ENCODE results near the gene EDEM1.
A peak's percentile ranks its signal among the peaks of the same experiment; 100 is the strongest.
"Not testable (repeated sequence)": the region's sequence is repeated elsewhere in the genome, so short reads cannot be mapped to it uniquely, and the experiment has no call there.

EDEM1 gene

DNA sequence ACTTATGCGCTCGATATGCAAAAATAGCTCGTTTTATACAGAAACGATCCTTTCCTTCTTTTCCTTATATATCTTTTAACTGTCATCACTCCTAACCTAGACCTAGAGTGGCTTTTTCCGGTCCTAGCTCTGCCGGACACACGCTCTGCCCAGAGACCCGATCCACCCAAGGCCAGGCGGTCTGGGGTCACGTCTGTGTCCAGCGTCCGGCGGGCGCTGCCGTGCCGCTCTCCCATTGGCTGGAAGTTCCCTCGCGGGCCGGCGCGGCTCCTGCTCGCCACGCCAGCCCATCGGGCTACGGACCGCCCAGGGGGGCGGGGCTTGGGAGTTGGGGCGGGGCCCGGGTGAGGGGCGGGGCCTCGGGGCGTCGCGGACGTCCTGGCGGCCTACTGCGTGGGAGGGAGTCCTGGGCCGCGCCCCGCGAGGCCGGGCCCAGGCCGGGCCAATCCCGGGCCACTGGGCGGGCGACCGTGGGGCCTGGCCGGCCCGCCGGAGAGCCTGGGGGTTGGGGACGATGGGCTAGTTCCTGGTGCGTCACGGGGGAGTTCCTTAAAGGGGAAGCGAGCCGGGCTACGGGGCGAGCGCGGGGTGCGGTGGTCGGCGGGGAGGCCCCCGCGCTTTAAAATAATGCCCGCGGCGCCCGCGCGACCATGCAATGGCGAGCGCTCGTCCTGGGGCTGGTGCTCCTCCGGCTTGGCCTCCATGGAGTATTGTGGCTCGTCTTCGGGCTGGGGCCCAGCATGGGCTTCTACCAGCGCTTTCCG, at the start of gene EDEM1:
EDEM1 (plus strand) TSS at position 552 of the 764 bp plus-strand sequence; CDS start at position 651, 99 bp downstream.
- DNase-seq, result peak; percentile 98 to 100

DNA sequence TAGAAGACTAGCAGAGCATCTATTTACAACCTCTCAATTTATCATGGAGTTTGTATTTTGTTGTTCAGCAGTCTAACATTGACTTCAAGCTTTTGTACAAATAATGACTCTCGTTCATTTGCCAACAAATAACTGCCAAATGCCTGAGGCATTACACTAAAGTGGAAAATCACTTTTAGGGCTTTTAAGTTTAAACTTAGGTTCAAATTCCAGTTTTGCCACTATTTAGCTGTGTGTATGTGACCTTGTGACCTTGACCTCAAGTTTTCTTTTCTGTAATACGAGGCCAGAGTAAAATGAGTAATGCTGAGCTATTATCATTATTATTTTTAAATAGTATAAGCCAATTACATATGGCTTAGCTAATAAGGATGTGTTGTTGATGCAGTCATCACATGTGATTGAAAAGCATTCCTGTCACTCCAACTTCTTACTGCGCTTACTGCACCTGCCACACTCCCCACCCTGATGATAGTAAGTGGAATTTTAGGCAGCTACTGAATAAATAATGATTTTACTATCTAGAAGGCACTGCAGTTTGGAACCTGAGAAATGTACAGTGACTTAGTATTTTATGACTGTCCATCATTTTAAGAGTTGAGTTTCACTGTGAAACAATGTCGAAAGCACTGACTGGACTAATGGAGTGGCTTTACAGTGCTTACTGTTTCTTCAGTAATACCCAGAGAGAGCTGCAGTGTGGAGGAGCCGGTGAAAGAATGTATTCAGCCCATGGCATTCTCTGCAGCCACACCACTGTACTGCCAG, 49.1 kb upstream of the EDEM1 start:
- DNase-seq, result no peak

DNA sequence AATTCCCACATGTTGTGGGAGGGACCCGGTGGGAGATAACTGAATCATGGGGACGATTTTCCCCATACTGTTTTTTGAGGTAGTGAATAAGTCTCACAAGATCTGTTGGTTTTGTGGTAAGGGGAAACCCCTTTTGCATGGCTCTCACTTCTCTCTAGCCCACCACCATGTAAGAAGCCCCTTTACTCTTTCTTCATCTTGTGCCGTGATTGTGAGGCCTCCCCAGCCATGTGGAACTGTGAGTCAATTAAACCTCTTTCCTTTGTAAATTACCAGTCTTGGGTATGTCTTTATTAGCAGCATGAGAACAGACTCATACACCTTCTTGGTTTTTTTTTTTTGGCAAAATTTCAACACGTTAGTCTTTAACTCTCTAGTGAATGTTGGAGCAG, 47.3 kb upstream of the EDEM1 start:
- DNase-seq, result no peak

DNA sequence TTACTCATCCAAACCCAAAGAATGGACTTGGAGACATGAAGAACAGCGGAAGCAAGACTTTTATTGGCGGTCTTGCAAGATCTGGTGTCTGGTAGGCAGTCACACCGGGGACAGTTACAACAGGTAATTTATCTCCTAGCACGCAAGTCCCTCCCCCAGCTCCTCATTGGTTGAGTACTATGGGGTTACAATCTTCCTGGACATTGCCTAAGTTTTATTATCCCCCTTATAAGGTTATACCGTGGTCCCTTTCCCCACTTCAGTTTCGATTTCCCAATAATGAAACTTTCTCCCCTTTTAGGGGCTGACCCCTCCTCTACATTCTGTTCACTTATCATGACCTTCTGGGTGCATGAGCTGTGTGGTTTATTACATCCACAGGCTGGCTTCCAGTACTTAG, 46.7 kb upstream of the EDEM1 start:
- DNase-seq, result no peak

DNA sequence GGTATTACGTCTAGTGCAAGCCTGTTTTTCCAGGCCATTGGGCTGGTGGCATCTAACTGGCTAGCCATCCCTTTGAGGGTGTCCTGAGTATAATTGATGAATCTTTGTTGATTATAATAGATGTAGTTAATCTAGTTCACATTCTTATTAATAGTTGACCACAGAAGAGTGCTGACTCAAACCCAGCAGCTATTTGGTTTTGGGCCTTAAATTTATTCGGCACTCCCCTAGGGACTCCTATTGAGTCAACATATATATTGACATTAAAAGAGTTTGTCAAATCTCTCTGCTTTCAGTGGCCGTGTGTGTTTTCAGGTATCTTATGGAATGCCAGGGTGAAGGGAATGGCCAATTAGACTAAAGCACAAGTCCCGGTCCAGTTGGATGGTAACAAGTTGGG, 45.7 kb upstream of the EDEM1 start:
- no peak for DNase-seq

DNA sequence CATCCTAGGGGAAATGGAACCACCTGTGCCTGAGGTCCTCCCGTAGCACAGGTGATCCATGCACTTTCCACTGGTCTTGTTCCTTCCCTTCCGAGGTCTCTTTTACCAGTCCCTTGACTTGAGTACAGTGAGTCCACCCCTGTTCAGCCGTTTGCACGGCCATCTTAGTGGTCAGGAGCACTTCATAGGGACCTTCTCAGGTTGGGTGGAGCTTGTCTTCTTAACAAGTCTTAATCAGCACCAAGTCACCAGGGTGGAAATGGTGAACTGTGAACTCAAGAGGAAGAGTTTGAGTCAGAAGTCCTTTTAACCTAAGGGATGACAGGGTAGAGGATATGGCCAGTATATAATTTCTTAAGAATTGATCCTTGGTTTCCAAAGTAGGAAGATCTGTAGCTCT, 44.0 kb upstream of the EDEM1 start:
- no peak for DNase-seq

DNA sequence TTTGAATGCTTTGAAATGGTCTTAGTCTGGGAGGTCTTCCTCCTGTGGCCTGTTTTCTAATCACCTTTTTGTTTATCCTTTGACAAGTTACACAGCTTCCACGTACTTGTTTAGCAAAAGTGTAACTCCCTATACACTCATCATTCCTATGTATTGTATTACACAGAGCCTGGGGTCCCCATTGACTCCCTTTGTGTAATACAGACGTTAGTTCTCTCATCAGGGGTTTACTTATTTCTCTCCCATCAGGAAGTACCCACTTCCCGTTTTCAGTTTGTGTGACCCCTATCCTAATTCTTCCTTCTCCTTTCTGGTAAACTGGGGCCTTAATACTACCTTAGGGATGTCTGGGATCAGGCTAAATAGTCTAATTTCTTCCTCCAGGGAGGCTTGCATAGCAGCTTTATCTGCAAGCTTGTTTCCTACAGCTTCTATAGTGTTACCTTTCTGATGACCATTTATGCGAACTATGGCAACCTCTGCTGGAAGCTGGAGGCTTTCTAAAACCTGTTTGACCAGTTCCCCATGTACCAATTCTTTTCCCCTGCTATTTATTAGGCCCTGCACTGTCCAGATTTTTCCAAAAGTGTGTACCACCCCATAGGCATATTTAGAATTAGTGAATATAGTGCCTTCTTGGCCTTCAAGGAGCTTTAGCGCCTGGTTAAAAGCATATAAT, 43.1 kb upstream of the EDEM1 start:
- no peak for DNase-seq

DNA sequence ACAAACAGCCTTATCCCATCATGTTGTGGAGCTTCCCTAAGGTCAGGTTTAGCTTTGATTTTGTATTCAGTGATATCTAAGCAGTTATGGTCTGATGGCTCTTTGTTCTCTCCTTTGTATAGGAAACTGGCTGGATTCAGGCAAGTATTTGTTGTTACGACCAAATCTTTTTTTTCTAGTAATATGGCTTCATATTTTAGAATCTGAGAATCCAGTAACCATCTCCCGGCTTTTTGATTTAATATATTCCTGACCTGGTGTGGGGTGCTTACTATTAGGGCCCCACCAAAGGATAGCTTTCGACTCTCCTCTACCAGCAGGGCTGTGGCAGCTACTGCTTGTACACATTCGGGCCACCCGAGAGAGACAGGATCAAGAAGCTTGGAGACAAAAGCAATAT, 42.4 kb upstream of the EDEM1 start:
- no peak for DNase-seq

DNA sequence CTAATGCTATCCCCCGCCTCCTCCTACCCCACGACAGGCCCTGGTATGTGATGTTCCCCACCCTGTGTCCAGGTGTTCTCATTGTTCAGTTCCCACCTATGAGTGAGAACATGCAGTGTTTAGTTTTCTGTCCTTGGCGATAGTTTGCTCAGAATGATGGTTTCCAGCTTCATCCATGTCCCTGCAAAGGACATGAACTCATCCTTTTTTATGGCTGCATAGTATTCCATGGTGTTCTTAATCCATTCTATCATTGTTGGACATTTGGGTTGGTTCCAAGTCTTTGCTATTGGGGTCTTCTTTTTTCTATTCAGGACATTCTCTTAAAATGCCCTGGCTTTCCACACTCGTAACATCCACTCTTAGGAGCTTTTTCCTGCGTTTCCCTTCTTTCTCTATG, 40.4 kb upstream of the EDEM1 start:
- not testable (repeated sequence) for DNase-seq

DNA sequence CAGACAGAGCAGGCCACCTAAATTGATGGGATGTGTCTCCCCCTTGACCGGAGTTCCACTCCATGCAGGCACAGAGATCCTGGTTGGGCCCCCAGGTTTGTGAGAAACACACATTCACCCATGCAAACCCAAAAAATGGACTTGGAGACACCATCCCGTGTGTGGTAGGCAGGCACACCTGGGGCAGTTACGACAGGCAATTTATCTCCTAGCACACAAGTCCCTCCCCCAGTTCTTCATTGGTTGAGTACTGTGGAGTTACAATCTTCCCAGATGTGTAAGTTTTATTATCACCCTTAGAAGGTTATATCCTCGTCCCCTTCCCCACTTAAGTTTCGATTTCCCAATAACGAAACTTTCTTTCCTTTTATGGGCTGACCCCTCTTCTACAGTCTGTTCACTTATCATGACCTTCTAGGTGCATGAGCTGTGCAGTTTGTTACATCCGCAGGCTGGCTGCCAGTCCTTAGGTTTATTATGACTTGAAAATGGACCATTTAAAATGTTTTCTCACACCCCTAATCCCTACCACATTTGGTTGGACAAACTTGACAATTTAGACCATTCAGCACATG, 38.1 kb upstream of the EDEM1 start:
- DNase-seq, result no peak

DNA sequence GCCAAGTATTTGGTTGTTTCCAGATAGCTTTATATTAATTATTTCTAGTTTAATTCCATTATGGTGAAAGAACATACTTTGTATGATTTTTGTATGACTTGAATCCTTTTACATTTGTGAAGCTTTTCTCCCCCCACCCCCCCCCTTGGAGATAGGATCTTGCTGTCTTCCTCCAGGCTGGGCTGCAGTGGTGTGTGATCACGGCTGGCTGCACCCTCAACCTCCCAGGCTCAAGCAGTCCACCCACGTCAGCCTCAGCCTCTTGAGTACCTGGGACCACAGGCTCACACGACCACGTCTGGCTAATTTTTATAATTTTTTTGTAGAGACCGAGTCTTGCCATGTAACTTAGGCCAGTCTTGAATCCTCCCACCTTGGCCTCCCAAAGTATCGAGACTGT, 35.9 kb upstream of the EDEM1 start:
- DNase-seq, result no peak

DNA sequence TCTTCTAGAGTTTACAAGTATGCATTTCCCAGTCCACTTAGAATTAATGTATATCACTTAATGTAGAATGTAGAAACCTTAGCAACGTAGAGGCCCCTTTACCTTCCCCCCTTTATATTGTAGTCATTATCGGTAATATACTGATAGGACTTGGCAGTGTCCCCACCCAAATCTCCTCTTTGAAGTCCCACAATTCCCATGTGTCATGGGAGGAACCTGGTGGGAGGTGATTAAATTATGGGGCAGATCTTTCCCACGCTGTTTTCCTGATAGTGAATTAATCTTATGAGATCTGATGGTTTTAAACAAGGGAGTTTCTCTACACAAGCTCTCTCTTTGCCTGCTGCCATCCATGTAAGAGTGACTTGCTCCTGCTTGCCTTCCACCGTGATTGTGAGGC, 34.4 kb upstream of the EDEM1 start:
- DNase-seq, result no peak

DNA sequence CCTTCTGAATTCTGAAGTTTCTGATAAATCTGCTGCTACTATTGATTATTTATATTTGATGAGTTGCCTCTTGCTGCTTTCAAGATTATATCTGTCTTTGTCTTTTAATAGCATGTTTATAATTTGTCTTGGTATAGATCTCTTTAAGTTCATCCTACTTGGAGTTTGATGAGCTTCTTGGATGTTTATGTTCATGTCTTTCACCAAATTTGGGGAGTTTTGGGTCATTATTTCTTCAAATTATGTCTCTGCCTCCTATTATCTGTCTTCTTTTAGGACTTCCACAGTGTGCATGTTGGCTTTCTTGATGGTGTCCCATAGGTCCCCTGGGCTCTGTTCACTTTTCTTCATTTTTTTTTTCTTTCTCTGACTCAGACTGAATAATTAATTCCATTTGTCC, 32.3 kb upstream of the EDEM1 start:
- DNase-seq, result no peak

DNA sequence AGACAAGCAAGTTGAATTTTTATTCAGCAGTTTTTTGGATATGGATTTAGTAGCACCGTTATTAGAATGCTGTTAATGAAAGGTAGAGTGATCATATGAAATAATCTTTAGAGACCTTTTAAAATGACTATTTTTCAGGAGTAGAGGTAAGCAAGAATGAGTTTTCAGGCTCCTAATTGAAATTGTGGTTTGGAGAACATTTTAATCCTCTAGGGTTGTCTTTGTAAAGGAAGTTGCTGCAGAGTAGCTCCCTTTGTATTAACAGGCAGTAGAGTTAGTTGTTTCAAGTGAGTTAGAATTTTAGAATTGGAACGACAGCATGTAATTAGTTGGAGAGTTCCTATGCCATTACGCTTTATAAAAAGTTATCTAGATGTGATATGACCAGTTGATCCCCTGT, 27.2 kb upstream of the EDEM1 start:
- DNase-seq, result no peak

DNA sequence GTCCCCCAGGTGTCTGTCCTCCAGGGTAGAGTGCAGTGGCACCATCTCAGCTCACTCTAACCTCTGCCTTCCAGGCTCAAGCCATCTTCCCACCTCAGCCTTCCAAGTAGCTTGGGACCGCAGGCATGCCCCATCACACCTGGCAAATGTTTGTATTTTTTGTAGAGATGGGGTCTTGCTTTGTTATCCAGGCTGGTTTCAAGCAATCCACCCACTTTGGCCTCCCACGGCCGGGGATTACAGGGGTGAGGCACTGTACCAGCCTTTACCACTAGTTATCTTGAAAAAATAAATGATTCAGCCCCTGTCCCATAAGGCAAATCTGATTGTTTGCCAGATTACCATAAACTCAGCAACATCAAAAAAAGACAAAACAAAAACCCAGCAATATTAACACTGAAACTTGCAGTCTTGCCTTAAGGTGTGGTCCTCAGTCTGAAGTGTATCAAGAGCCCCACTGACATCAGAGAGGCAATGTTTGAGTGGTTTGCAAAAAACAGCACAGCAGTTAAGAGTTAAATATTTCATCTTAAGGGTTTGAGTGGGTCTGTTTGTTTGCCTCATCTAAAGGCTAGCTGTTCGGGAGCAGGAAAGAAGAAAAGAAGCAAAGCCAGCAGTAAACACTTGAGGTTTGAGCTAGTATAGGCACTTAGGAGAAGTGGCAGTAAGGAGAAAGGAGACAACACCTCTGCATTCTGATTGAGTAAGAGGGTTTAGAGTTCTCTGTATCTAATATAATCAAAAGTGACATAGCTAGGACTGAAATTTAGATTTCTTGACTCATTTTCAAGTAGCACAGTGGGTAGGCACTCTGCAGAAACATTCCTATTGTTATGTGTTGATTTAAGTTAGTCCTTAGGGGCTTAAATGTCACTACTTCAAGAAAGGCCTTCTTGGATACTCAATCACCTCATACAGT, 26.3 kb upstream of the EDEM1 start:
- DNase-seq, result no peak

DNA sequence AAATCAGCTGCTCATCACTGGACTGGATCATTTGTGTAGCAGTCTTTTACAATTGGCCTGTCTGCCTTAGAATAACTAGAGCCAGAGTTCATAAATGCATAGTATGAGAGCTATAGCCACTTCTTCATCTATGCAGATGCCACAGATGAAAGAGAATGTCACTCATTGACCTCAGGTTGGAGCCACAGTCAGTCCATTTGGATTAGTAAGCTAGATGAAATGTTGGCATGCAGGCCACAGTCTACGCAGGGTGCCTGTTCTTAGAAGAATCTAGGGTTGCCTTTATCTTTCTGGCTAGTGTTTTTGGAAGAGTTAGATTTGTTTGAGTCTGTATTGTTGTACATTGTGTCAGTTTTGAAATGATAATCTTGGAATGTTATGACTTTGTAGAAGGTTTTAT, 25.4 kb upstream of the EDEM1 start:
- no peak for DNase-seq

DNA sequence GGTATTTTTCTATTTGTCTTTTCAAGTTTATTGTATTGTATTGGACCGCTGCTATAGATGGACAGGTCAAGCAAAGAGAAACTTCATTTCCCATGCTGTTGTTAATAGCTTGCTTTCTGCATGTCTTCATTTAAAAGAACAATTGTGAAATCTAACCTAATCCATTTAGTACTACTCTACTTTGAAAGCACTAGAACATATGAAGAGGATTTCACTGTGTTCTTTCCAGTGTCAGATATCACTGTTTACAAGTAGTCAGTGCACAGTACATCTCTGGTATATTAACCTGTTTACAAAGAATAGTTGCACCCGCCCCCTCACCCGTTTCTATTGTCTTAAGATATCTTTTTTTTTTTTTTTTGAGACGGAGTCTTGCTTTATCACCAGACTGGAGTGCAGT, 21.8 kb upstream of the EDEM1 start:
- DNase-seq, result no peak

DNA sequence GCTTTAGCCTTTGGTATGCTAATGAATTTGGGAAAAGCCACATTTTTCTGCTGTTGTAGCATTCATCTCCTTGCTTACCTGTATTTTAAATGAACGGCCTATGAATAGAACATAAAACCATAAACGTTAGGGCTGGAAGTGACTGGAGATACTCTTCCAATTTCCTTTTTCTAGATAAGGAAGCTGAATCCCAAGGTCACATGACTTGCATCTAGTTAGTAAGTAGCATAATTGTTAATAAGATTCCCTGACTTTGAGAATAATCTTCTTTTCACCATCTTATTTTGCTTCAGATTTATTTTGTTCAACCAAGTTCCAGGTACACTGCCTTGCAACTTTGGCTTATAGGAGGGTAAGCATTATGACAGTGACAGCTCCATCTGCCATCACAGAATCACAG, 20.7 kb upstream of the EDEM1 start:
- DNase-seq, result no peak

DNA sequence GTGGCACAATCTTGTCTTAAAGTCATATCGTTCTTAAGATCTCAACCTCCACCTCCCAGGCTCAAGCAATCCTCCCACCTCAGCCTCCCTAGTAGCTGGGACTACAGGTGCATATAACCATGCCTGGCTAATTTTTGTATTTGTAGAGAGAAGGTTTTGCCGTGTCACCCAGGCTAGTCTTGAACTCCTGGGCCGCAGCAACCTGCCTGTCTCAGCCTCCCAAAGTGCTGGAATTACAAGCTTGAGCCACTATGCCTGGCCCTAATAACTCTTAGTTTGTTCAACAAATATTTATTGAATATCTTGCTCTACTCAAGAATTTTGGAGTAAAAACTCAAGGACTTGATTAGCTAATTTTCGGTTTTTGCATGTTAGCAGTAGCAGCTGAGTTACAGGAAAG, 19.4 kb upstream of the EDEM1 start:
- DNase-seq, result no peak

DNA sequence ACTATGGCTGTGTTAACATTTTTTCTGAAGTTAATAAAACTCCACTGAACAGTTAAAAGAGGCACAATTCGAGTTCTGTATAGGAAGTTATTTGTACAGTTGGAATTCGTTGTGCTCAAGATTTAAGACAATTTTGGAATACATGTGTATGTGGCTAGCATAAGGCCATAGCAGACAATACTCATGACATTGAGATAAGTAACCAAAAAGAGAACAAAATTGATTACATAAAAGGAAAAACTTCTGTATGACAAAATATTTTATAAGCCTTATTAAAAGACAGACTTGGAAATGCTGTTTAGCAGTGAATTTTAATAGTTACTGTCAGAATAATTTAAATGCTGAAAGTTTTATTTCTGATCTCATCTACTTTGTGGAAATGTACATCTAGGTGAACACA, 17.7 kb upstream of the EDEM1 start:
- no peak for DNase-seq

DNA sequence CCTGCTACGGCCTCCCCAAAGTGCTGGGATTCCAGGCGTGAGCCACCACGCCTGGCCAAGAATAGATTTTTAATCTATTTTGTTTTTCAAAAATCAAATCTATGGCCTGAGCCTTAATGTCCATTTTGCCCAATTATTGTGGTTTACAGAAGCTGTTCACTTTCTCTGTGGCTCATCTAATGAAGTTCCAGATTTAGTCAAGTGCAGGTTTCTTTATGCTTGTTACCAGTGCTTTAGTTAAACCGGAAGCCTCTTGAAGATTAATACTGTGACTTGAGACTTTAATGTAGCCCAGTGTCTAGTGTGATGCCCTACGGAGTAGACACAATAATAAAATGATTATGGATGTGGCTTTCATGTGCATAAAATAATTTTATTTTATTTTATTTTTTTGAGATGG, 16.5 kb upstream of the EDEM1 start:
- no peak for DNase-seq

DNA sequence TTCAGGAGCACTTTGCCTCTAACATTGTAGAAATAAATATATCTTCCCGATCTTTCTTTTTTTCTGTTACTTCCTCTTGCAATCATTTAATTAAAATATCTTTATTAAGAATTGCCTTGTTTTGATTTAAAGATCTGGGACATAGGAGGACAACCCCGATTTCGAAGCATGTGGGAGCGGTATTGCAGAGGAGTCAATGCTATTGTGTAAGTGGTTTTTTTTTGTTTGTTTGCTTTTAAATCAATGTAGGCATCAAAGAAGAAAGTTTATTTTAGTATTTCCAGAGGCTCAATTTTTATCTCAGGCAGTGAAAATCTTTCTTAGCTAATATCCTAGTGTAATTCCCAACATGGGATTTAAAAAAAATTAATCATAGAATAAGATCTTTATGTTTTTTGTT, 15.5 kb upstream of the EDEM1 start:
- DNase-seq, result no peak

DNA sequence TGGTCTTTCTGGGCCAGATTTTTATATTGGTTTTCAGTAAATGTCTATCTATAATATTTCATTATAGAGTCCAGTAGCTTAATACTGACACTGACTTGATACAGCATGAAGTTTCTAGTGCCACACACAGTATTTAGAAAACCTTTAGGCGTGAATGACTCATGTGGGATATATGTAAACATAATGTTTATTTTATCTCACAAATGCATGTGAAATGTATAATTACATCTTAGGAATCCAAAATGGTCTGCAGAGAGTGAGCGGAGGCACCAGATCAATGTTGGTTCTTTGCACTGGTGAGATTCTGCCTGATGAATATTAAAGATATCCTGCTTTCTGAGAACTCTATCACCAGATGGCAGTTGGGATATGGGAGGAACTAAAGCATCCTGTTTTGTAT, 8.5 kb upstream of the EDEM1 start:
- not testable (repeated sequence) for DNase-seq

All from AML-193 (cell line).